T-helper 2 cell (primary cell): ENCODE results near the gene MRPS18B.

Experiments
- DNase-seq, 5 experiments: peaks; one replicate each; pipeline versions ENCODE4 v3.0.0 to v3.0.0-alpha.2; 2012 to 2022
- total RNA-seq, 2 donors: gene quantifications; one replicate each; lab custom pipeline; 2026; lab: John Stamatoyannopoulos, UW

MRPS18B gene
- total RNA-seq = 16.2 to 31.0 reads per million in 2 donors

GRCh38 chr6:30617565-30618269 lies at the start of gene MRPS18B:
TSS of gene MRPS18B (plus strand) at chr6:30617840. CDS start at chr6:30617866, 26 bp downstream.
- DNase-seq = peak; percentile 89 to 99 (median 98)

- DNase-seq = peak in 2 of 5 experiments; percentile 20 to 33
These were observed 49.4 kb upstream of the MRPS18B start for GRCh38 chr6:30568245-30568644.

- no peak for DNase-seq
These were observed 47.4 kb upstream of the MRPS18B start for GRCh38 chr6:30570263-30570662.

GRCh38 chr6:30570740-30571074 lies 46.9 kb upstream of the MRPS18B start:
- DNase-seq = peak in 1 of 5 experiments; percentile 6

GRCh38 chr6:30571075-30571761 lies 46.4 kb upstream of the MRPS18B start, which contains the start of gene ABCF1:
TSS of gene ABCF1 (plus strand) at chr6:30571442. CDS start at chr6:30571488, 46 bp downstream.
- DNase-seq = peak; percentile 98 to 100 (median 99)

- DNase-seq = peak in 1 of 5 experiments; percentile 12
These were observed 45.9 kb upstream of the MRPS18B start for GRCh38 chr6:30571762-30572082.

GRCh38 chr6:30572148-30572547 lies 45.5 kb upstream of the MRPS18B start:
- no peak for DNase-seq

GRCh38 chr6:30573113-30573512 lies 44.5 kb upstream of the MRPS18B start:
- DNase-seq = no peak

GRCh38 chr6:30578051-30578450 lies 39.6 kb upstream of the MRPS18B start:
- DNase-seq = no peak

GRCh38 chr6:30583921-30584320 lies 33.7 kb upstream of the MRPS18B start:
- DNase-seq = no peak

GRCh38 chr6:30589754-30590358 lies 27.8 kb upstream of the MRPS18B start:
- no peak for DNase-seq

- DNase-seq = no peak
These were observed 27.1 kb upstream of the MRPS18B start for GRCh38 chr6:30590509-30590908.

- DNase-seq = no peak
These were observed 26.6 kb upstream of the MRPS18B start for GRCh38 chr6:30591008-30591407.

- DNase-seq = no peak
These were observed 25.4 kb upstream of the MRPS18B start for GRCh38 chr6:30592287-30592686.

GRCh38 chr6:30597315-30598144 lies 20.1 kb upstream of the MRPS18B start:
- DNase-seq = peak; percentile 33 to 74 (median 64)

- no peak for DNase-seq
These were observed 18.6 kb upstream of the MRPS18B start for GRCh38 chr6:30598912-30599624.

GRCh38 chr6:30599625-30600324 lies 17.9 kb upstream of the MRPS18B start:
- DNase-seq = no peak

GRCh38 chr6:30600451-30600961 lies 17.1 kb upstream of the MRPS18B start:
- no peak for DNase-seq

GRCh38 chr6:30601436-30601814 lies 16.2 kb upstream of the MRPS18B start:
- peak in 2 of 5 experiments; percentile 22 to 43 for DNase-seq

GRCh38 chr6:30601815-30602641 lies 15.6 kb upstream of the MRPS18B start:
- DNase-seq = no peak
